ENCODE results near the gene SLC29A2. TPM values are rescaled to one million over a fixed set of nuclear protein-coding genes. Genes with fewer than 3 reads are reported as not detected.

The SLC29A2 gene
- total and polyA plus RNA-seq, 12 donors, result 7.8 to 50.6 (median 9.8) TPM

DNA sequence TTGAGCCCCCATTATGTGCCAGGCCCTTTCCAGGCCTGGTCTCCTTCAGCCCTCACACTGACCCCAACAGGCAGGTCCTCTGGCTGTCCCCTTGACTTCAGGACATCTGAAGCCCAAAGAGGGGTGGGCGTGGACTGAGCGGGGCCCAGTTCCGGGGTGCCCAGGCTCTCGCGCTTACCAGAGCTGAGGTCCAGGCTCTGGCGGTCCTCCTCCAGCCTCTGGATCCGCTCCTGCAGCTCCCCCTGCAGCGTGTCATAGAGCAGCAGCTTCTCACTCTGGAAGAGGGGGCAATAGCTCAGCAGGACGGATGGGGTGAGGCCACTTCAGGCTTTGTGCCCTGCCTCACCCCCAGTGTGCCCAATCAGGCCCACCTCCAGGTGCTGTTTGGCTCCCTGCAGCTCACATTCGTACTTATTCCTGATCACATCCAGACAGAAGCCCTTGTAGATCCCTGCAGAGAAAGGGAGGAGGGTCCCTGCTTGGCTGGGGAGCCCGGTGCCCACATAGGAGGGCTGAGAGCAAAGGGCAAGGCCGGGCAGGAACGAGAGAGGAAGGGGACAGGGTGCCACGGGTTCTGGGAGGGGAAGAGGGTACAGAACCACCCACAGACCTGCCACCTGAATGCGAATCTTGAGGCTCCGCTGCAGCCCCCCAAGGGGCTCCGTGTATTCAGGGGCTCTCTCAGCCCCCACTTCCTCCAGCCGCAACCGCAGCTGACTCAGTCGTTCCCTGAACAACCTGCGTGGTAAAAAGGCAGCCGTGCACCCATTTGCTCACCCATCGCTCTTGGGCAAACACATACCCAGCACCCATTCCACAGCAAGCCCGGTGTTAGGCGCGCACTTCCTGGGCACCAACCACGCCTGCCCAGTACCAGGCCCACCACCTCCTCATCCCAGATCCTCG, 30.7 kb downstream of the SLC29A2 start:
- Histone ChIP-seq H3K27me3 (no peaks in the 10 kb centered on the region), H3K4me3 (no peak overlapping the region), H3K27ac (no peak overlapping the region), H3K4me1 (peaks cover 13 to 41% (median 35%) of the 10 kb centered on the region in 9 donors), H3K36me3 (peaks cover 2 to 63% (median 31%) of the 10 kb centered on the region in 9 donors), H3K9me3 (no peaks in the 10 kb centered on the region)
- 92 to 94% methylated on average over 28 of the region's 28 CpGs for WGBS, 2 donors
- intact Hi-C loops (cut with DNase I), result loop anchor here in 1 of 10 donors (5.0 kb wide), 1 partner anchor 34 kb away; no protein-coding TSS in a partner anchor
- TF ChIP-seq, protein P1, sequence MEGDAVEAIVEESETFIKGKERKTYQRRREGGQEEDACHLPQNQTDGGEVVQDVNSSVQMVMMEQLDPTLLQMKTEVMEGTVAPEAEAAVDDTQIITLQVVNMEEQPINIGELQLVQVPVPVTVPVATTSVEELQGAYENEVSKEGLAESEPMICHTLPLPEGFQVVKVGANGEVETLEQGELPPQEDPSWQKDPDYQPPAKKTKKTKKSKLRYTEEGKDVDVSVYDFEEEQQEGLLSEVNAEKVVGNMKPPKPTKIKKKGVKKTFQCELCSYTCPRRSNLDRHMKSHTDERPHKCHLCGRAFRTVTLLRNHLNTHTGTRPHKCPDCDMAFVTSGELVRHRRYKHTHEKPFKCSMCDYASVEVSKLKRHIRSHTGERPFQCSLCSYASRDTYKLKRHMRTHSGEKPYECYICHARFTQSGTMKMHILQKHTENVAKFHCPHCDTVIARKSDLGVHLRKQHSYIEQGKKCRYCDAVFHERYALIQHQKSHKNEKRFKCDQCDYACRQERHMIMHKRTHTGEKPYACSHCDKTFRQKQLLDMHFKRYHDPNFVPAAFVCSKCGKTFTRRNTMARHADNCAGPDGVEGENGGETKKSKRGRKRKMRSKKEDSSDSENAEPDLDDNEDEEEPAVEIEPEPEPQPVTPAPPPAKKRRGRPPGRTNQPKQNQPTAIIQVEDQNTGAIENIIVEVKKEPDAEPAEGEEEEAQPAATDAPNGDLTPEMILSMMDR (IDR thresholded peaks at IDR 0.05), result no peak
- DNase-seq, result no peak
- ATAC-seq, result no peak

GRCh38 chr11:66339686-66340483, 31.7 kb downstream of the SLC29A2 start:
- WGBS, 2 donors, result 80 to 82% methylated on average over 14 of the region's 14 CpGs

GRCh38 chr11:66339162-66339675, 32.3 kb downstream of the SLC29A2 start:
- DNase-seq, result no peak

More at GRCh38 chr11:66339686-66340483, 31.7 kb downstream of the SLC29A2 start:
- H3K4me1 ChIP-seq, result peaks cover 15 to 43% (median 37%) of the 10 kb centered on the region in 9 donors
- DNase-seq (no peak), ATAC-seq (no peak)
- no peak overlapping the region for H3K4me3 ChIP-seq
- H3K27ac ChIP-seq, result no peak overlapping the region
- intact Hi-C loops (cut with DNase I), result loop anchor here in 1 of 10 donors (5.0 kb wide), 1 partner anchor 33 kb away; no protein-coding TSS in a partner anchor
- H3K36me3 ChIP-seq, result peaks cover 2 to 63% (median 31%) of the 10 kb centered on the region in 9 donors
- H3K9me3 ChIP-seq, result no peaks in the 10 kb centered on the region
- H3K27me3 ChIP-seq, result no peaks in the 10 kb centered on the region
- TF ChIP-seq, protein P1 (IDR thresholded peaks at IDR 0.05), result no peak

More at GRCh38 chr11:66339162-66339675, 32.3 kb downstream of the SLC29A2 start:
- no peak overlapping the region for H3K27ac ChIP-seq
- peaks cover 2 to 66% (median 31%) of the 10 kb centered on the region in 9 donors for H3K36me3 ChIP-seq
- WGBS, 2 donors, result 81 to 87% methylated on average over 6 of the region's 6 CpGs
- no peaks in the 10 kb centered on the region for H3K9me3 ChIP-seq
- TF ChIP-seq, protein P1 (IDR thresholded peaks at IDR 0.05), result no peak
- no peaks in the 10 kb centered on the region for H3K27me3 ChIP-seq
- H3K4me1 ChIP-seq, result peaks cover 15 to 42% (median 37%) of the 10 kb centered on the region in 9 donors
- ATAC-seq, result no peak
- intact Hi-C loops (cut with DNase I), result no loop called here
- no peak overlapping the region for H3K4me3 ChIP-seq
